H1 (cell line): ENCODE results near the gene MCF2L2. TPM values are rescaled to one million over a fixed set of nuclear protein-coding genes. Genes with fewer than 3 reads are reported as not detected.

Source experiments
- CTCF ChIA-PET: fragments of 300-600 bp; sonication (Branson Sonifier 250); formaldehyde crosslinking; loops from one replicate; lab custom pipeline; 2021; ENCODE audit not compliant: partially characterized antibody; lab: Charles Lee
- POLR2A ChIA-PET: fragments of 300-600 bp; sonication (Branson Sonifier 250); formaldehyde crosslinking; loops from one replicate; lab custom pipeline; 2021; ENCODE audit warnings: inconsistent platforms; ENCODE audit not compliant: partially characterized antibody; lab: Charles Lee
- DNase-seq, 2 experiments: peaks; one replicate each; pipeline versions ENCODE4 v3.0.0 to v3.0.0-alpha.2; 2010 to 2022; ENCODE audit warnings: low spot score in 2 of 2, low read depth in 1 of 2, mixed read lengths in 1 of 2
- FAIRE-seq: peaks from 2 replicates; lab custom pipeline; 2011; peaks lifted over from hg19 to GRCh38; lab: Jason Lieb, UNC
- H2AFZ ChIP-seq: 2 replicates; pipeline ENCODE4 v1.8.1; 2012; ENCODE audit warnings: low read length, inconsistent platforms
- H2AK5ac ChIP-seq: 2 replicates; pipeline ENCODE4 v1.6.1; 2013; ENCODE audit warnings: low read depth, low read length
- H2BK120ac ChIP-seq: replicated peaks from 2 replicates; pipeline ENCODE3; 2013; ENCODE audit warnings: low read depth, low read length, inconsistent platforms
- H2BK12ac ChIP-seq: 2 replicates; pipeline ENCODE4 v1.6.1; 2013; ENCODE audit warnings: low read depth, low read length
- H2BK15ac ChIP-seq: 2 replicates; pipeline ENCODE4 v1.6.1; 2013; ENCODE audit warnings: low read length
- H2BK20ac ChIP-seq: 2 replicates; pipeline ENCODE4 v1.6.1; 2013; ENCODE audit warnings: low read length
- H2BK5ac ChIP-seq: 2 replicates; pipeline ENCODE4 v1.6.1; 2013; ENCODE audit warnings: low read depth, low read length
- H3K14ac ChIP-seq: 2 replicates; pipeline ENCODE4 v1.6.1; 2013; ENCODE audit warnings: inconsistent platforms; ENCODE audit not compliant: insufficient read length
- H3K18ac ChIP-seq: 2 replicates; pipeline ENCODE4 v1.6.1; 2013; ENCODE audit warnings: low read length; ENCODE audit errors: extremely low read depth
- H3K23ac ChIP-seq: 2 replicates; pipeline ENCODE4 v1.6.1; 2013; ENCODE audit warnings: inconsistent platforms; ENCODE audit not compliant: insufficient read length
- H3K23me2 ChIP-seq: 2 replicates; pipeline ENCODE4 v1.6.1; 2013; ENCODE audit warnings: low read depth, low read length
- H3K27ac ChIP-seq: 2 replicates; pipeline ENCODE4 v1.6.1; 2011; ENCODE audit warnings: low read depth, low read length, inconsistent platforms
- H3K27me3 ChIP-seq, 4 experiments: replicated peaks in 1 of 4; 1 replicate in 1 of 4; 2 replicates in 3 of 4; pipeline versions ENCODE4 v1.6.1 to v1.8.1; 2011 to 2013; ENCODE audit warnings: low read length in 3 of 4, mild to moderate bottlenecking in 3 of 4, inconsistent platforms in 2 of 4, mixed read lengths in 2 of 4, moderate library complexity in 1 of 4; ENCODE audit not compliant: control insufficient read depth in 3 of 4, insufficient read depth in 3 of 4; ENCODE audit errors: extremely low read depth in 1 of 4
- H3K36me3 ChIP-seq, 4 experiments: 2 replicates each; pipeline versions ENCODE4 v1.6.1 to v1.8.1; 2011 to 2013; ENCODE audit warnings: mild to moderate bottlenecking in 4 of 4, low read length in 3 of 4, moderate library complexity in 2 of 4, control low read depth in 1 of 4, inconsistent platforms in 1 of 4; ENCODE audit not compliant: insufficient read depth in 4 of 4, control insufficient read depth in 2 of 4
- H3K4ac ChIP-seq: replicated peaks from 2 replicates; pipeline ENCODE3; 2013; ENCODE audit warnings: low read length, low read depth, mixed read lengths, inconsistent platforms; ENCODE audit not compliant: insufficient read length
- H3K4me1 ChIP-seq, 4 experiments: replicated peaks in 1 of 4; 1 replicate in 1 of 4; 2 replicates in 3 of 4; pipeline versions ENCODE4 v1.6.1 to v1.8.1; 2011 to 2013; ENCODE audit warnings: low read length in 3 of 4, inconsistent platforms in 2 of 4, mixed read lengths in 1 of 4; ENCODE audit not compliant: insufficient read depth in 4 of 4, control insufficient read depth in 3 of 4
- H3K4me2 ChIP-seq, 2 experiments: 2 replicates each; pipeline versions ENCODE4 v1.6.1 to v1.8.1; 2011 to 2013; ENCODE audit warnings: low read depth in 2 of 2, low read length in 2 of 2, control low read depth in 1 of 2, inconsistent platforms in 1 of 2, mild to moderate bottlenecking in 1 of 2; ENCODE audit not compliant: insufficient read depth in 1 of 2
- H3K4me3 ChIP-seq, 4 experiments: fragments of 200-600, 300-600 bp in 1 of 4; sonication (generic), shearing (Covaris generic), sonication (Bioruptor Twin) in 1 of 4; 2 replicates each; pipeline versions ENCODE4 v1.5.1 to v1.8.1; 2011 to 2016; ENCODE audit warnings: low read length in 4 of 4, low read depth in 3 of 4, control low read depth in 2 of 4, inconsistent platforms in 2 of 4, mild to moderate bottlenecking in 2 of 4, mixed read lengths in 1 of 4, moderate library complexity in 1 of 4; ENCODE audit not compliant: insufficient read depth in 2 of 4; ENCODE audit errors: extremely low read depth in 1 of 4
- H3K56ac ChIP-seq: replicated peaks from 2 replicates; pipeline ENCODE3; 2013; ENCODE audit warnings: low read depth, mild to moderate bottlenecking, mixed read lengths, low read length, inconsistent platforms; ENCODE audit not compliant: insufficient read length
- H3K79me1 ChIP-seq: 2 replicates; pipeline ENCODE4 v1.6.1; 2013; ENCODE audit warnings: low read depth, low read length, control low read depth
- H3K79me2 ChIP-seq, 2 experiments: 2 replicates each; pipeline versions ENCODE4 v1.6.1 to v1.8.1; 2012 to 2013; ENCODE audit warnings: low read length in 2 of 2, mild to moderate bottlenecking in 2 of 2, inconsistent platforms in 1 of 2; ENCODE audit not compliant: insufficient read depth in 2 of 2, control insufficient read depth in 1 of 2
- H3K9ac ChIP-seq, 4 experiments: replicated peaks in 1 of 4; 1 replicate in 1 of 4; 2 replicates in 3 of 4; pipeline versions ENCODE4 v1.6.1 to v1.8.1; 2011 to 2013; ENCODE audit warnings: low read depth in 3 of 4, low read length in 3 of 4, control low read depth in 2 of 4, mild to moderate bottlenecking in 2 of 4, moderate library complexity in 2 of 4, inconsistent platforms in 1 of 4; ENCODE audit errors: extremely low read depth in 1 of 4
- H3K9me3 ChIP-seq, 2 experiments: 2 replicates each; pipeline versions ENCODE4 v1.6.1 to v1.8.1; 2012 to 2013; ENCODE audit warnings: mild to moderate bottlenecking in 2 of 2, moderate library complexity in 2 of 2, control low read depth in 1 of 2, inconsistent platforms in 1 of 2, low read depth in 1 of 2, low read length in 1 of 2, mixed read lengths in 1 of 2; ENCODE audit not compliant: insufficient read depth in 2 of 2
- H4K20me1 ChIP-seq, 2 experiments: replicated peaks in 1 of 2; 2 replicates each; pipeline versions ENCODE3 to v1.8.1; 2011 to 2013; ENCODE audit warnings: inconsistent platforms in 2 of 2, low read length in 2 of 2, mild to moderate bottlenecking in 1 of 2; ENCODE audit not compliant: insufficient read depth in 2 of 2, control insufficient read depth in 1 of 2
- H4K5ac ChIP-seq: 2 replicates; pipeline ENCODE4 v1.6.1; 2013; ENCODE audit warnings: low read length, low read depth, mixed read lengths, inconsistent platforms; ENCODE audit not compliant: insufficient read length
- H4K8ac ChIP-seq: 2 replicates; pipeline ENCODE4 v1.8.0; 2013; ENCODE audit warnings: mild to moderate bottlenecking, moderate library complexity, low read length, inconsistent platforms; ENCODE audit not compliant: insufficient read depth; ENCODE audit errors: extremely low read depth
- H4K91ac ChIP-seq: replicated peaks from 2 replicates; pipeline ENCODE3; 2013; ENCODE audit warnings: low read length, mixed read lengths, inconsistent platforms; ENCODE audit not compliant: insufficient read length
- CEBPB ChIP-seq: IDR thresholded peaks from 2 replicates; pipeline ENCODE4 v1.6.1; 2012; ENCODE audit warnings: low read depth, low read length
- GABPA ChIP-seq: IDR thresholded peaks from 2 replicates; pipeline ENCODE4 v1.6.1; 2011; ENCODE audit warnings: mild to moderate bottlenecking, low read length, moderate library complexity, borderline replicate concordance; ENCODE audit not compliant: insufficient read depth
- HDAC6 ChIP-seq: IDR thresholded peaks from one replicate; pipeline ENCODE4 v1.7.1; 2012; ENCODE audit warnings: low read depth, mild to moderate bottlenecking, inconsistent platforms, low read length, moderate library complexity
- JUN ChIP-seq: IDR thresholded peaks from 2 replicates; pipeline ENCODE4 v1.6.1; 2011; ENCODE audit warnings: low read depth, mild to moderate bottlenecking, improper control_type of control experiment, low read length
- KDM5A ChIP-seq: fragments of 200-600 bp; IDR thresholded peaks from 2 replicates; pipeline ENCODE4 v1.7.1; 2012; ENCODE audit warnings: mild to moderate bottlenecking, low read length, inconsistent platforms, mixed read lengths
- NRF1 ChIP-seq: IDR thresholded peaks from 2 replicates; pipeline ENCODE4 v1.6.1; 2011; ENCODE audit warnings: mild to moderate bottlenecking, low read depth, low read length, improper control_type of control experiment
- PHF8 ChIP-seq: fragments of 200-600 bp; sonication (generic); conservative IDR thresholded peaks from 2 replicates; pipeline ENCODE4 v1.7.1; 2012; ENCODE audit warnings: low read depth, mild to moderate bottlenecking, inconsistent platforms, low read length, moderate library complexity
- POLR2A ChIP-seq, 2 experiments: IDR thresholded peaks; 1 replicate in 1 of 2; 2 replicates in 1 of 2; pipeline ENCODE4 v1.6.1; 2011; ENCODE audit warnings: low read depth in 2 of 2, low read length in 2 of 2, mild to moderate bottlenecking in 2 of 2; ENCODE audit errors: control extremely low read depth in 1 of 2
- RNF2 ChIP-seq: fragments of 200-900, 300-1000 bp; sonication (generic); IDR thresholded peaks from 2 replicates; pipeline ENCODE4 v1.7.1; 2016; ENCODE audit warnings: borderline replicate concordance, low read depth, mild to moderate bottlenecking, antibody characterized with exemption, low read length; ENCODE audit not compliant: poor library complexity, severe bottlenecking; ENCODE audit errors: missing control alignments
- SIN3A ChIP-seq, 2 experiments: IDR thresholded peaks in 1 of 2; conservative IDR thresholded peaks in 1 of 2; 2 replicates each; pipeline ENCODE4 v1.6.1; 2011 to 2012; ENCODE audit warnings: low read length in 2 of 2, improper control_type of control experiment in 1 of 2, low read depth in 1 of 2, mild to moderate bottlenecking in 1 of 2
- SP2 ChIP-seq: IDR thresholded peaks from 2 replicates; pipeline ENCODE4 v1.6.1; 2012; ENCODE audit warnings: mild to moderate bottlenecking, low read length, inconsistent platforms
- TBP ChIP-seq: IDR thresholded peaks from 2 replicates; pipeline ENCODE4 v1.6.1; 2011; ENCODE audit warnings: low read depth, low read length, improper control_type of control experiment
- WGBS, 2 experiments: shearing (Covaris generic) in 1 of 2; methylation state at CpG; one replicate each; pipeline versions ENCODE4 v1.1.6 to v1.1.7; 2013 to 2015; ENCODE audit warnings: low lambda C conversion rate in 2 of 2, mixed read lengths in 2 of 2, inconsistent platforms in 1 of 2, low coverage in 1 of 2, missing lambda C conversion rate in 1 of 2; ENCODE audit not compliant: insufficient replicate concordance in 2 of 2, insufficient coverage in 1 of 2, insufficient read length in 1 of 2; ENCODE audit errors: extremely low coverage in 1 of 2, missing lambda C conversion rate in 1 of 2; 5-methylcytosine and 5-hydroxymethylcytosine counted together
- polyA plus RNA-seq, 7 experiments: library from polyadenylated mRNA; depleted of rRNA in 3 of 7; stranded (reverse) in 5 of 7; unstranded in 2 of 7; fragments of >200 nt in 5 of 7; fragments of 200-250 nt in 2 of 7; gene quantifications; 1 replicate in 5 of 7; 2 replicates in 1 of 7; 4 replicates in 1 of 7; pipeline versions ENCODE4 v1.2.1 to v1.2.3, GENCODE V29; 2011 to 2013; ENCODE audit warnings: missing spikeins in 2 of 7, mixed read lengths in 2 of 7
- total RNA-seq: library from RNA; stranded (reverse); fragmentation: NEBNext Ultra II Directional; extraction: Animal tissue kit (Norgen Biotek cat#: 25700); gene quantifications from 2 replicates; pipeline ENCODE4 v1.2.1, GENCODE V29; 2021
- TF ChIP-seq, protein P1 (sequence below): IDR thresholded peaks from 2 replicates; pipeline ENCODE4 v1.6.1; 2012; ENCODE audit warnings: inconsistent platforms
- TF ChIP-seq, protein P2 (sequence below): IDR thresholded peaks from 2 replicates; pipeline ENCODE4 v1.6.1; 2012; ENCODE audit warnings: inconsistent platforms

MCF2L2 gene
- total and polyA plus RNA-seq, 2 of the 8 experiments (the other 6 are each of a cell fraction or from before 2014, with no cell fraction given): 4.1 to 13.7 TPM

DNA sequence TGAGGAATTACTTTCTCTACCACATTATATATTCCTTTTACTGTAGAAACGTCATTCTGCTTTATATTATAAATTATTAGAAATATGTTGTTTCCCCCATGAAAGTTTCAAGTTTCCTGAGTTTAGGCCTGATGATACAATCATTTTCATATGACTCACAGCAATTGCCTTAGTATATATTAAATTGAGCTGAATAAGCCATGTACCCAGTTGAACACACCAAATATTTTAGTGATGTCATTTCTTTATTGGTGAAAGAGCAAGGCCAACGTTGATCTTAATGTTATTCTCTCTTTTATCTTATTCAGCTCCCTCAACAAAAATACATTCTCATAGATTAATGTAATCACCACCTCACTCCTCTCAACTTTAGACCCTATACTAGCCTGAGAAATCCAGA is 144.5 kb downstream of the MCF2L2 start:
- no peak overlapping the region for H4K91ac ChIP-seq
- no peak overlapping the region for H3K27ac ChIP-seq
- no peak overlapping the region for H4K8ac ChIP-seq
- no peak overlapping the region for H2BK15ac ChIP-seq
- H3K18ac ChIP-seq: no peak overlapping the region
- no peak overlapping the region for H2BK5ac ChIP-seq
- no peaks in the 10 kb centered on the region; a peak in 1 of 7 replicates for H3K4me1 ChIP-seq
- H3K56ac ChIP-seq: no peak overlapping the region
- no peak overlapping the region for H2BK12ac ChIP-seq
- no peak overlapping the region for H3K14ac ChIP-seq
- H2BK20ac ChIP-seq: no peak overlapping the region
- H3K4ac ChIP-seq: no peak overlapping the region
- H4K5ac ChIP-seq: no peak overlapping the region
- H3K9me3 ChIP-seq: no peaks in the 10 kb centered on the region
- no peaks in the 10 kb centered on the region for H3K27me3 ChIP-seq
- H3K36me3 ChIP-seq: peaks cover 0 to 3% (median 0%) of the 10 kb centered on the region in 4 experiments; a peak in 2 of 8 replicates
- H2AK5ac ChIP-seq: no peak overlapping the region
- H3K4me2 ChIP-seq: no peak overlapping the region
- H3K79me1 ChIP-seq: no peaks in the 10 kb centered on the region
- DNase-seq (no peak), FAIRE-seq (no peak)
- no peak overlapping the region for H3K23ac ChIP-seq
- H2BK120ac ChIP-seq: no peak overlapping the region
- no peak overlapping the region for H2AFZ ChIP-seq
- H4K20me1 ChIP-seq: no peaks in the 10 kb centered on the region
- no peak overlapping the region for H3K4me3 ChIP-seq
- no peaks in the 10 kb centered on the region for H3K23me2 ChIP-seq
- POLR2A ChIA-PET: no interaction called here
- no peak overlapping the region for H3K9ac ChIP-seq
- CTCF ChIA-PET: interaction anchor here (0.6 kb wide), 1 partner anchor 27 kb away, joined by 3 read pairs; no protein-coding TSS in a partner anchor
- no peaks in the 10 kb centered on the region for H3K79me2 ChIP-seq
- 97% methylated on average over 2 of the region's 2 CpGs; no CpG with 5 or more reads in 1 of the 2 experiments for WGBS, 2 experiments
- TF ChIP-seq SIN3A (conservative IDR thresholded peaks at IDR 0.05 in 1 of 2, IDR thresholded peaks at IDR 0.05 in 1 of 2; ENCODE audit: low read depth in 1 of 2, low read length in 2 of 2): no peak
- TF ChIP-seq KDM5A: no peak
- no peak for TF ChIP-seq NRF1
- TF ChIP-seq SP2: no peak
- TF ChIP-seq, protein P1, sequence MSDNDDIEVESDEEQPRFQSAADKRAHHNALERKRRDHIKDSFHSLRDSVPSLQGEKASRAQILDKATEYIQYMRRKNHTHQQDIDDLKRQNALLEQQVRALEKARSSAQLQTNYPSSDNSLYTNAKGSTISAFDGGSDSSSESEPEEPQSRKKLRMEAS: no peak
- no peak for TF ChIP-seq CEBPB
- TF ChIP-seq PHF8: no peak
- TF ChIP-seq JUN: no peak
- TF ChIP-seq POLR2A (IDR thresholded peaks at IDR 0.05; ENCODE audit: control extremely low read depth in 1 of 2, low read depth in 2 of 2, low read length in 2 of 2): no peak
- TF ChIP-seq RNF2: no peak
- TF ChIP-seq TBP: no peak
- no peak for TF ChIP-seq GABPA
- TF ChIP-seq, protein P2, sequence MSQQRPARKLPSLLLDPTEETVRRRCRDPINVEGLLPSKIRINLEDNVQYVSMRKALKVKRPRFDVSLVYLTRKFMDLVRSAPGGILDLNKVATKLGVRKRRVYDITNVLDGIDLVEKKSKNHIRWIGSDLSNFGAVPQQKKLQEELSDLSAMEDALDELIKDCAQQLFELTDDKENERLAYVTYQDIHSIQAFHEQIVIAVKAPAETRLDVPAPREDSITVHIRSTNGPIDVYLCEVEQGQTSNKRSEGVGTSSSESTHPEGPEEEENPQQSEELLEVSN: no peak
- no peak for TF ChIP-seq HDAC6
